Measurements from ENCODE around the gene SIVA1. TPM values are rescaled to one million over a fixed set of nuclear protein-coding genes. Genes with fewer than 3 reads are reported as not detected.
"Not testable (repeated sequence)": the region's sequence is repeated elsewhere in the genome, so short reads cannot be mapped to it uniquely, and the experiment has no call there.

The SIVA1 gene
- total RNA-seq, 2 experiments from 2014 or later: 111 to 124 TPM

GRCh38 chr14:104728631-104729030, 24.3 kb upstream of the SIVA1 start:
- Histone ChIP-seq H3K27me3 (ENCODE audit: control insufficient read depth in 1 of 2, insufficient read depth in 2 of 2, low read length in 2 of 2) (peaks cover 0 to 4% of the 10 kb centered on the region in 2 experiments), H3K36me3 (ENCODE audit: insufficient read depth, low read length) (no peaks in the 10 kb centered on the region), H3K4me1 (ENCODE audit: insufficient read depth, low read length) (peaks cover 10% of the 10 kb centered on the region), H3K4me3 (ENCODE audit: low read length) (no peak overlapping the region), H3K27ac (ENCODE audit: low read depth in 1 of 2, low read length in 2 of 2) (no peak overlapping the region), H3K9me3 (ENCODE audit: control insufficient read depth in 1 of 2, insufficient read depth in 1 of 2, low read length in 2 of 2) (peaks cover 0 to 4% of the 10 kb centered on the region in 2 experiments)
- DNase-seq (no peak), ATAC-seq (ENCODE audit: poor library complexity) (no peak)
- Mint-ChIP-seq H3K4me3 (no peak overlapping the region), H3K36me3 (ENCODE audit: low read depth) (no peaks in the 10 kb centered on the region), H3K9me3 (no peaks in the 10 kb centered on the region), H3K4me1 (ENCODE audit: low read depth) (no peaks in the 10 kb centered on the region), H3K27ac (no peak overlapping the region), H3K27me3 (no peaks in the 10 kb centered on the region)
- intact Hi-C loops (cut with DNase I, micrococcal nuclease): no loop called here
- POLR2A ChIA-PET: no interaction called here
- TF ChIP-seq CTCF (IDR thresholded peaks at IDR 0.05): no peak
- CTCF ChIA-PET: no interaction called here

- DNase-seq; H3K27me3 ChIP-seq (ENCODE audit: control insufficient read depth in 1 of 2, insufficient read depth in 2 of 2, low read length in 2 of 2); H3K27ac Mint-ChIP-seq; POLR2A ChIA-PET; ATAC-seq (ENCODE audit: poor library complexity); H3K27me3 Mint-ChIP-seq; H3K36me3 Mint-ChIP-seq (ENCODE audit: low read depth); H3K36me3 ChIP-seq (ENCODE audit: insufficient read depth, low read length); H3K9me3 ChIP-seq (ENCODE audit: control insufficient read depth in 1 of 2, insufficient read depth in 1 of 2, low read length in 2 of 2); CTCF ChIA-PET; H3K27ac ChIP-seq (ENCODE audit: low read depth in 1 of 2, low read length in 2 of 2); H3K4me3 ChIP-seq (ENCODE audit: low read length); H3K4me1 ChIP-seq (ENCODE audit: insufficient read depth, low read length); H3K4me3 Mint-ChIP-seq; H3K9me3 Mint-ChIP-seq; H3K4me1 Mint-ChIP-seq (ENCODE audit: low read depth); intact Hi-C loops (cut with DNase I, micrococcal nuclease): not testable (repeated sequence)
Observed at GRCh38 chr14:104729176-104729834, 23.6 kb upstream of the SIVA1 start.

GRCh38 chr14:104729835-104730181, 23.1 kb upstream of the SIVA1 start:
- H3K27me3 Mint-ChIP-seq: no peaks in the 10 kb centered on the region
- no peaks in the 10 kb centered on the region for H3K9me3 Mint-ChIP-seq
- CTCF ChIA-PET: no interaction called here
- H3K27ac ChIP-seq (ENCODE audit: low read depth in 1 of 2, low read length in 2 of 2): no peak overlapping the region
- POLR2A ChIA-PET: no interaction called here
- peaks cover 3% of the 10 kb centered on the region for H3K4me1 ChIP-seq (ENCODE audit: insufficient read depth, low read length)
- peaks cover 0 to 2% of the 10 kb centered on the region in 2 experiments for H3K27me3 ChIP-seq (ENCODE audit: control insufficient read depth in 1 of 2, insufficient read depth in 2 of 2, low read length in 2 of 2)
- intact Hi-C loops (cut with DNase I, micrococcal nuclease): no loop called here
- TF ChIP-seq CTCF (IDR thresholded peaks at IDR 0.05): no peak
- H3K36me3 ChIP-seq (ENCODE audit: insufficient read depth, low read length): no peaks in the 10 kb centered on the region
- peaks cover 0 to 4% of the 10 kb centered on the region in 2 experiments for H3K9me3 ChIP-seq (ENCODE audit: control insufficient read depth in 1 of 2, insufficient read depth in 1 of 2, low read length in 2 of 2)
- no peak for DNase-seq
- no peak overlapping the region for H3K4me3 Mint-ChIP-seq
- ATAC-seq (ENCODE audit: poor library complexity): no peak
- no peaks in the 10 kb centered on the region for H3K36me3 Mint-ChIP-seq (ENCODE audit: low read depth)
- no peak overlapping the region for H3K4me3 ChIP-seq (ENCODE audit: low read length)
- no peaks in the 10 kb centered on the region for H3K4me1 Mint-ChIP-seq (ENCODE audit: low read depth)
- no peak overlapping the region for H3K27ac Mint-ChIP-seq

- H3K9me3 ChIP-seq (ENCODE audit: control insufficient read depth in 1 of 2, insufficient read depth in 1 of 2, low read length in 2 of 2): peaks cover 0 to 4% of the 10 kb centered on the region in 2 experiments
- H3K4me3 Mint-ChIP-seq: no peak overlapping the region
- DNase-seq (no peak), ATAC-seq (ENCODE audit: poor library complexity) (no peak)
- intact Hi-C loops (cut with DNase I, micrococcal nuclease): no loop called here
- no peak overlapping the region for H3K27ac Mint-ChIP-seq
- ChIA-PET POLR2A (no interaction called here), CTCF (no interaction called here)
- no peaks in the 10 kb centered on the region for H3K36me3 ChIP-seq (ENCODE audit: insufficient read depth, low read length)
- no peaks in the 10 kb centered on the region for H3K27me3 Mint-ChIP-seq
- H3K4me3 ChIP-seq (ENCODE audit: low read length): no peak overlapping the region
- no peak for TF ChIP-seq CTCF (IDR thresholded peaks at IDR 0.05)
- H3K9me3 Mint-ChIP-seq: no peaks in the 10 kb centered on the region
- no peaks in the 10 kb centered on the region for H3K27me3 ChIP-seq (ENCODE audit: control insufficient read depth in 1 of 2, insufficient read depth in 2 of 2, low read length in 2 of 2)
- no peak overlapping the region for H3K27ac ChIP-seq (ENCODE audit: low read depth in 1 of 2, low read length in 2 of 2)
- H3K4me1 Mint-ChIP-seq (ENCODE audit: low read depth): no peaks in the 10 kb centered on the region
- no peaks in the 10 kb centered on the region for H3K36me3 Mint-ChIP-seq (ENCODE audit: low read depth)
- H3K4me1 ChIP-seq (ENCODE audit: insufficient read depth, low read length): no peaks in the 10 kb centered on the region
Observed at GRCh38 chr14:104730487-104730886, 22.5 kb upstream of the SIVA1 start.

All from CD4-positive, alpha-beta T cell (primary cell).